ENCODE measurements around the gene ELMOD3. TPM values are rescaled to one million over a fixed set of nuclear protein-coding genes. Genes with fewer than 3 reads are reported as not detected.

ELMOD3 gene
- polyA plus RNA-seq, 3 donors, result 6.1 to 53.3 (median 7.2) TPM

GRCh38 chr2:85429924-85430289 is 75.3 kb downstream of the ELMOD3 start:
- DNase-seq, result no peak
- Histone ChIP-seq H3K9me3 (replicated peaks in 1 of 2; ENCODE audit: control insufficient read depth in 1 of 2, insufficient read depth in 1 of 2, low read length in 2 of 2) (no peaks in the 10 kb centered on the region), H4K20me1 (ENCODE audit: insufficient read depth, low read length) (no peaks in the 10 kb centered on the region), H2AFZ (ENCODE audit: insufficient read depth, low read depth, low read length, poor library complexity, severe bottlenecking) (no peak overlapping the region), H3K4me2 (replicated peaks; ENCODE audit: extremely low read depth, low read length, poor library complexity, severe bottlenecking) (no peak overlapping the region), H3K36me3 (replicated peaks in 1 of 2; ENCODE audit: control insufficient read depth in 1 of 2, insufficient read depth in 2 of 2, low read length in 2 of 2) (no peaks in the 10 kb centered on the region), H3K27me3 (ENCODE audit: control insufficient read depth in 2 of 2, insufficient read depth in 2 of 2, low read length in 2 of 2) (no peaks in the 10 kb centered on the region), H3K79me2 (ENCODE audit: insufficient read depth, low read length) (no peaks in the 10 kb centered on the region), H3K9ac (ENCODE audit: insufficient read depth, low read length, poor library complexity, severe bottlenecking) (no peak overlapping the region), H3K4me1 (ENCODE audit: control insufficient read depth in 1 of 2, insufficient read depth in 2 of 2, low read length in 2 of 2) (peaks cover 37 to 45% of the 10 kb centered on the region in 2 donors), H3K27ac (ENCODE audit: low read depth in 1 of 2, low read length in 2 of 2) (no peak overlapping the region), H3K4me3 (replicated peaks in 1 of 3; ENCODE audit: low read depth in 2 of 3, low read length in 3 of 3) (no peak overlapping the region)
- TF ChIP-seq CTCF (IDR thresholded peaks at IDR 0.05), result no peak
- intact Hi-C loops (cut with micrococcal nuclease), result no loop called here
- Mint-ChIP-seq H3K4me3 (no peak overlapping the region), H3K27me3 (ENCODE audit: low read depth in 3 of 3) (peaks cover 0 to 2% (median 0%) of the 10 kb centered on the region in 3 donors), H3K9me3 (peaks cover 0 to 1% (median 0%) of the 10 kb centered on the region in 7 donors), H3K4me1 (peaks cover 42% of the 10 kb centered on the region), H3K36me3 (peaks cover 1 to 4% of the 10 kb centered on the region in 2 donors), H3K27ac (peak overlapping the region in 6 of 7 donors; percentile 65 to 95 (median 89))
- WGBS (ENCODE audit: insufficient coverage), result 100% methylated on average over 1 of the region's 2 CpGs

DNA sequence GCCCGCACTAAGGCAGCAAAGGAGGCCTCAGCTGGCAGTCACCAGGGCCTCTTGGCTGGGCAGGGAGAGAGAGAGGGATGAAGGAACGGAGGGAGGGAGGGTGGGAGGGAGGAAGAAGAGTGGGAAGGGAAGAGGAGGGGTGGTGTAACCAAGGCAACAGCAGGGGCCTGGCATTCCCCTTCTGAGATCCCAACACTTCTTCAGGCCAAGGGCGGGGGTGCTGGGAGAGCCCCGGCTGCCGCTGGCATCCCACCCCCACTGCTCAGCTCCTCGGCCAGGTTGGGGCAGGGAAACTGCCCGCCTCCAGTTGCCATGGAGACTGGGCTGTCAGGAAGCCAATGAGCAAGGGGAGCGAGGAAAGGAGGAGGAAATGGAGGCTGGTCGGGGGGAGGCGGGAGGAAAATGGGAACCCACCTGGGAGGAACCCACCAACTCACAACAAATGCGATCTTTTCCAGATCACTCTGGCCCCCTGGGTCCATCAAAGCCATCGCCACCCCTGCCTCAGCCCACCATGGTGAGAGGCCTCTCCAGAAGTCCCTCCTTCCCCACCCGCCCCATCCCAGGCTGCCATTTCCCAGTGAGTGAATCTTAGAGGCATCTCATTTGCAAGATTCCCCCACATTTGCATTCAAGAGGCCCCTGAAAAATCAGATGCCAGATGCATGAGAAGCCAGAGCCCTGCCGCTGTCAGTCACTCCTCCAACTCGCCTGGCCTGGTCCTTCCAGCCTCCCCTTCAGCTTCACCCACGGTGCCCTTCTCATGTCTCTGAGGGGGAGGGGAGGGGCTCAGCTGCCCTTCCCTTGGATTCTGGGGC is 76.4 kb downstream of the ELMOD3 start:
- no peaks in the 10 kb centered on the region for H3K36me3 ChIP-seq (replicated peaks in 1 of 2; ENCODE audit: control insufficient read depth in 1 of 2, insufficient read depth in 2 of 2, low read length in 2 of 2)
- H3K9me3 ChIP-seq (replicated peaks in 1 of 2; ENCODE audit: control insufficient read depth in 1 of 2, insufficient read depth in 1 of 2, low read length in 2 of 2), result no peaks in the 10 kb centered on the region
- H3K27ac Mint-ChIP-seq, result peak overlapping the region in 1 of 7 donors; percentile 43
- peaks cover under 1 to 4% of the 10 kb centered on the region in 2 donors for H3K36me3 Mint-ChIP-seq
- H3K4me3 ChIP-seq (replicated peaks in 1 of 3; ENCODE audit: low read depth in 2 of 3, low read length in 3 of 3), result no peak overlapping the region
- H2AFZ ChIP-seq (ENCODE audit: insufficient read depth, low read depth, low read length, poor library complexity, severe bottlenecking), result no peak overlapping the region
- H3K79me2 ChIP-seq (ENCODE audit: insufficient read depth, low read length), result no peaks in the 10 kb centered on the region
- H4K20me1 ChIP-seq (ENCODE audit: insufficient read depth, low read length), result no peaks in the 10 kb centered on the region
- DNase-seq, result no peak
- no peak overlapping the region for H3K27ac ChIP-seq (ENCODE audit: low read depth in 1 of 2, low read length in 2 of 2)
- peaks cover 0 to 1% (median 0%) of the 10 kb centered on the region in 7 donors for H3K9me3 Mint-ChIP-seq
- H3K4me2 ChIP-seq (replicated peaks; ENCODE audit: extremely low read depth, low read length, poor library complexity, severe bottlenecking), result no peak overlapping the region
- intact Hi-C loops (cut with micrococcal nuclease), result no loop called here
- no peak overlapping the region for H3K9ac ChIP-seq (ENCODE audit: insufficient read depth, low read length, poor library complexity, severe bottlenecking)
- peaks cover 0 to 2% (median 0%) of the 10 kb centered on the region in 3 donors for H3K27me3 Mint-ChIP-seq (ENCODE audit: low read depth in 3 of 3)
- no peak overlapping the region for H3K4me3 Mint-ChIP-seq
- WGBS (ENCODE audit: insufficient coverage), result 89% methylated on average over 6 of the region's 16 CpGs
- peaks cover 48 to 55% of the 10 kb centered on the region in 2 donors for H3K4me1 ChIP-seq (ENCODE audit: control insufficient read depth in 1 of 2, insufficient read depth in 2 of 2, low read length in 2 of 2)
- peaks cover 50% of the 10 kb centered on the region for H3K4me1 Mint-ChIP-seq
- no peak for TF ChIP-seq CTCF (IDR thresholded peaks at IDR 0.05)
- H3K27me3 ChIP-seq (ENCODE audit: control insufficient read depth in 2 of 2, insufficient read depth in 2 of 2, low read length in 2 of 2), result no peaks in the 10 kb centered on the region
